ENCODE measurements around the gene TLK1.

TLK1 gene

DNA sequence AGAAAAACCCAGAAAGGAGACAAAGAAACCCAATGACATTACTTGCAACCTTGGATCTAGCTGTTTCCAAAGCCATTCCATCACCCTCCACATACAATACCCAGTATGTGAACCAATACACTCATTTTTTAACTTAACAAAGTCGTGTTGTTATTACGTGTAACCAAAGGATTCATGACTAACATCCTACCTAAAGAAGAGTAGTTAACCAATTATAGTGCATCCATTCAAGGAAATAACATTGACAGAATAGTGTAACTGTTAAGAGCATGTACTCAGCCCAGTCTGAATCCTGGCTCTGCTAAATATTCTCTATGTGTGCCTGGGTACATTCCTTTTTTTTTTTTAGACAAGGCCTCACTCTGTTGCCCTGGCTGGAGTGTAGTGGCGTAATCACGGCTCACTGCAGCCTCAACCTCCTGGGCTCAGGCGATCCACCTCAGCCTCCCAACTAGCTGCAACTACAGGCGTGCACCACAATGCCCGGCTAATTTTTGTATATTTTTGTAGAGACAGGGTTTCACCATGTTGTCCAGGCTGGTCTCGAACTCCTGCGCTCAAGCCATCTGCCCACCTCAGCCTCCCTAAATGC, 9.9 kb downstream of the TLK1 start:
- TF ChIP-seq, protein P1, sequence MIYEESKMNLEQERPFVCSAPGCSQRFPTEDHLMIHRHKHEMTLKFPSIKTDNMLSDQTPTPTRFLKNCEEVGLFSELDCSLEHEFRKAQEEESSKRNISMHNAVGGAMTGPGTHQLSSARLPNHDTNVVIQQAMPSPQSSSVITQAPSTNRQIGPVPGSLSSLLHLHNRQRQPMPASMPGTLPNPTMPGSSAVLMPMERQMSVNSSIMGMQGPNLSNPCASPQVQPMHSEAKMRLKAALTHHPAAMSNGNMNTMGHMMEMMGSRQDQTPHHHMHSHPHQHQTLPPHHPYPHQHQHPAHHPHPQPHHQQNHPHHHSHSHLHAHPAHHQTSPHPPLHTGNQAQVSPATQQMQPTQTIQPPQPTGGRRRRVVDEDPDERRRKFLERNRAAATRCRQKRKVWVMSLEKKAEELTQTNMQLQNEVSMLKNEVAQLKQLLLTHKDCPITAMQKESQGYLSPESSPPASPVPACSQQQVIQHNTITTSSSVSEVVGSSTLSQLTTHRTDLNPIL (CRISPR knock-in tag; IDR thresholded peaks at IDR 0.05; ENCODE audit: low read depth), result no peak
- TF ChIP-seq TSHZ2 (CRISPR knock-in tag; IDR thresholded peaks at IDR 0.05) (no peak), ZC3H10 (CRISPR knock-in tag; IDR thresholded peaks at IDR 0.05) (no peak), ESRRG (CRISPR knock-in tag; IDR thresholded peaks at IDR 0.05) (no peak), ARNTL (CRISPR knock-in tag; IDR thresholded peaks at IDR 0.05; ENCODE audit: borderline replicate concordance, low read depth) (no peak), ZFP3 (CRISPR knock-in tag; IDR thresholded peaks at IDR 0.05) (no peak), BACH2 (CRISPR knock-in tag; IDR thresholded peaks at IDR 0.05; ENCODE audit: borderline replicate concordance) (no peak), OSR1 (CRISPR knock-in tag; IDR thresholded peaks at IDR 0.05) (no peak), ZNF8 (CRISPR knock-in tag; IDR thresholded peaks at IDR 0.05) (no peak), ZNF70 (CRISPR knock-in tag; IDR thresholded peaks at IDR 0.05) (no peak), TCF4 (CRISPR knock-in tag; IDR thresholded peaks at IDR 0.05; ENCODE audit: borderline replicate concordance) (no peak), RARB (CRISPR knock-in tag; IDR thresholded peaks at IDR 0.05) (no peak), ISL1 (CRISPR knock-in tag; IDR thresholded peaks at IDR 0.05) (no peak), PPARA (CRISPR knock-in tag; IDR thresholded peaks at IDR 0.05; ENCODE audit: borderline replicate concordance) (no peak), GLIS3 (CRISPR knock-in tag; IDR thresholded peaks at IDR 0.05) (no peak)
- TF ChIP-seq, protein P2, sequence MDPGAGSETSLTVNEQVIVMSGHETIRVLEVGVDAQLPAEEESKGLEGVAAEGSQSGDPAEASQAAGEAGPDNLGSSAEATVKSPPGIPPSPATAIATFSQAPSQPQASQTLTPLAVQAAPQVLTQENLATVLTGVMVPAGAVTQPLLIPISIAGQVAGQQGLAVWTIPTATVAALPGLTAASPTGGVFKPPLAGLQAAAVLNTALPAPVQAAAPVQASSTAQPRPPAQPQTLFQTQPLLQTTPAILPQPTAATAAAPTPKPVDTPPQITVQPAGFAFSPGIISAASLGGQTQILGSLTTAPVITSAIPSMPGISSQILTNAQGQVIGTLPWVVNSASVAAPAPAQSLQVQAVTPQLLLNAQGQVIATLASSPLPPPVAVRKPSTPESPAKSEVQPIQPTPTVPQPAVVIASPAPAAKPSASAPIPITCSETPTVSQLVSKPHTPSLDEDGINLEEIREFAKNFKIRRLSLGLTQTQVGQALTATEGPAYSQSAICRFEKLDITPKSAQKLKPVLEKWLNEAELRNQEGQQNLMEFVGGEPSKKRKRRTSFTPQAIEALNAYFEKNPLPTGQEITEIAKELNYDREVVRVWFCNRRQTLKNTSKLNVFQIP (CRISPR knock-in tag; IDR thresholded peaks at IDR 0.05; ENCODE audit: borderline replicate concordance, low read depth), result no peak
- TF ChIP-seq, protein P3, sequence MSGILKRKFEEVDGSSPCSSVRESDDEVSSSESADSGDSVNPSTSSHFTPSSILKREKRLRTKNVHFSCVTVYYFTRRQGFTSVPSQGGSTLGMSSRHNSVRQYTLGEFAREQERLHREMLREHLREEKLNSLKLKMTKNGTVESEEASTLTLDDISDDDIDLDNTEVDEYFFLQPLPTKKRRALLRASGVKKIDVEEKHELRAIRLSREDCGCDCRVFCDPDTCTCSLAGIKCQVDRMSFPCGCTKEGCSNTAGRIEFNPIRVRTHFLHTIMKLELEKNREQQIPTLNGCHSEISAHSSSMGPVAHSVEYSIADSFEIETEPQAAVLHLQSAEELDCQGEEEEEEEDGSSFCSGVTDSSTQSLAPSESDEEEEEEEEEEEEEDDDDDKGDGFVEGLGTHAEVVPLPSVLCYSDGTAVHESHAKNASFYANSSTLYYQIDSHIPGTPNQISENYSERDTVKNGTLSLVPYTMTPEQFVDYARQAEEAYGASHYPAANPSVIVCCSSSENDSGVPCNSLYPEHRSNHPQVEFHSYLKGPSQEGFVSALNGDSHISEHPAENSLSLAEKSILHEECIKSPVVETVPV (CRISPR knock-in tag; IDR thresholded peaks at IDR 0.05), result no peak

GRCh38 chr2:171149986-171150693, 10.6 kb downstream of the TLK1 start:
- no peak for ATAC-seq
- no peak for TF ChIP-seq ZNF8 (CRISPR knock-in tag; IDR thresholded peaks at IDR 0.05)
- TF ChIP-seq ZNF70 (CRISPR knock-in tag; IDR thresholded peaks at IDR 0.05), result no peak
- TF ChIP-seq RARB (CRISPR knock-in tag; IDR thresholded peaks at IDR 0.05), result no peak
- TF ChIP-seq OSR1 (CRISPR knock-in tag; IDR thresholded peaks at IDR 0.05), result no peak
- TF ChIP-seq ZFP3 (CRISPR knock-in tag; IDR thresholded peaks at IDR 0.05), result no peak
- TF ChIP-seq ISL1 (CRISPR knock-in tag; IDR thresholded peaks at IDR 0.05), result no peak
- no peak for TF ChIP-seq TOX (CRISPR knock-in tag; IDR thresholded peaks at IDR 0.05; ENCODE audit: borderline replicate concordance)
- TF ChIP-seq CSDC2 (CRISPR knock-in tag; IDR thresholded peaks at IDR 0.05), result no peak
- TF ChIP-seq ZNF565 (CRISPR knock-in tag; conservative IDR thresholded peaks at IDR 0.05; ENCODE audit: low read depth), result no peak
- TF ChIP-seq PPARA (CRISPR knock-in tag; IDR thresholded peaks at IDR 0.05; ENCODE audit: borderline replicate concordance), result no peak
- TF ChIP-seq ESRRG (CRISPR knock-in tag; IDR thresholded peaks at IDR 0.05), result no peak
- no peak for TF ChIP-seq ZFP30 (CRISPR knock-in tag; IDR thresholded peaks at IDR 0.05)

More for the DNA sequence above, 9.9 kb downstream of the TLK1 start:
- no peak for ATAC-seq

GRCh38 chr2:171149171-171149938, 11.3 kb downstream of the TLK1 start:
- TF ChIP-seq TCF4 (CRISPR knock-in tag; IDR thresholded peaks at IDR 0.05; ENCODE audit: borderline replicate concordance), result no peak
- TF ChIP-seq OSR1 (CRISPR knock-in tag; IDR thresholded peaks at IDR 0.05), result no peak
- TF ChIP-seq ESRRG (CRISPR knock-in tag; IDR thresholded peaks at IDR 0.05), result no peak
- TF ChIP-seq ZFP30 (CRISPR knock-in tag; IDR thresholded peaks at IDR 0.05), result no peak
- TF ChIP-seq, protein P3 (CRISPR knock-in tag; IDR thresholded peaks at IDR 0.05), result no peak
- no peak for TF ChIP-seq ZNF70 (CRISPR knock-in tag; IDR thresholded peaks at IDR 0.05)
- no peak for ATAC-seq
